Measurements from ENCODE around the gene PCSK6.
"Not testable (repeated sequence)": the region's sequence is repeated elsewhere in the genome, so short reads cannot be mapped to it uniquely, and the experiment has no call there.

Gene PCSK6

GRCh38 chr15:101429646-101430045, 59.9 kb downstream of the PCSK6 start:
- no peak for DNase-seq (ENCODE audit: low read depth)

- no peak for DNase-seq (ENCODE audit: low read depth)
Measured at GRCh38 chr15:101429191-101429590, 60.3 kb downstream of the PCSK6 start.

GRCh38 chr15:101428758-101429157, 60.7 kb downstream of the PCSK6 start:
- no peak for DNase-seq (ENCODE audit: low read depth)

GRCh38 chr15:101427606-101428487, 61.7 kb downstream of the PCSK6 start:
- no peak for DNase-seq (ENCODE audit: low read depth)

- no peak for DNase-seq (ENCODE audit: low read depth)
Measured at GRCh38 chr15:101426761-101427333, 62.7 kb downstream of the PCSK6 start.

- no peak for DNase-seq (ENCODE audit: low read depth)
Measured at GRCh38 chr15:101425787-101426365, 63.6 kb downstream of the PCSK6 start.

- no peak for DNase-seq (ENCODE audit: low read depth)
Measured at GRCh38 chr15:101424984-101425383, 64.5 kb downstream of the PCSK6 start.

GRCh38 chr15:101420232-101420631, 69.3 kb downstream of the PCSK6 start:
- no peak for DNase-seq (ENCODE audit: low read depth)

GRCh38 chr15:101416475-101416874, 73.0 kb downstream of the PCSK6 start:
- not testable (repeated sequence) for DNase-seq (ENCODE audit: low read depth)

GRCh38 chr15:101413239-101413638, 76.3 kb downstream of the PCSK6 start:
- no peak for DNase-seq (ENCODE audit: low read depth)

GRCh38 chr15:101411581-101411980, 77.9 kb downstream of the PCSK6 start:
- no peak for DNase-seq (ENCODE audit: low read depth)

- no peak for DNase-seq (ENCODE audit: low read depth)
Measured at GRCh38 chr15:101411085-101411484, 78.4 kb downstream of the PCSK6 start.

GRCh38 chr15:101410612-101411011, 78.9 kb downstream of the PCSK6 start:
- no peak for DNase-seq (ENCODE audit: low read depth)

- no peak for DNase-seq (ENCODE audit: low read depth)
Measured at GRCh38 chr15:101409621-101410020, 79.9 kb downstream of the PCSK6 start.

GRCh38 chr15:101407966-101408775, 81.3 kb downstream of the PCSK6 start:
- DNase-seq (ENCODE audit: low read depth), result no peak

GRCh38 chr15:101407439-101407838, 82.1 kb downstream of the PCSK6 start:
- no peak for DNase-seq (ENCODE audit: low read depth)

GRCh38 chr15:101406526-101407195, 82.8 kb downstream of the PCSK6 start:
- no peak for DNase-seq (ENCODE audit: low read depth)

GRCh38 chr15:101406036-101406435, 83.5 kb downstream of the PCSK6 start:
- DNase-seq (ENCODE audit: low read depth), result no peak

- no peak for DNase-seq (ENCODE audit: low read depth)
Measured at GRCh38 chr15:101404245-101404644, 85.3 kb downstream of the PCSK6 start.

GRCh38 chr15:101402883-101403282, 86.6 kb downstream of the PCSK6 start:
- not testable (repeated sequence) for DNase-seq (ENCODE audit: low read depth)

- DNase-seq (ENCODE audit: low read depth), result no peak
Measured at GRCh38 chr15:101401286-101401685, 88.2 kb downstream of the PCSK6 start.

- no peak for DNase-seq (ENCODE audit: low read depth)
Measured at GRCh38 chr15:101399431-101399830, 90.1 kb downstream of the PCSK6 start.
